Stimulated activated CD8-positive, alpha-beta memory T cell treated with anti-CD3 and anti-CD28 coated beads, Interleukin-4, amount 100 ng/mL, for 1 hour (primary cell): Measurements from ENCODE around the gene R3HDM4.

Experiments
- DNase-seq, 2 donors: peaks; one replicate each; pipeline ENCODE4 v3.0.0-alpha.2; 2020; ENCODE audit warnings: low read depth in 2 of 2, low spot score in 1 of 2

The R3HDM4 gene

GRCh38 chr19:932648-933552 is 19.9 kb upstream of the R3HDM4 start:
- DNase-seq: no peak

- DNase-seq: no peak
Measured at GRCh38 chr19:931860-932647, 19.0 kb upstream of the R3HDM4 start.

- DNase-seq: no peak
Measured at GRCh38 chr19:929891-930258, 16.9 kb upstream of the R3HDM4 start.

- no peak for DNase-seq
Measured at GRCh38 chr19:929203-929890, 16.3 kb upstream of the R3HDM4 start.

- DNase-seq: no peak
Measured at GRCh38 chr19:928471-929202, 15.6 kb upstream of the R3HDM4 start.

GRCh38 chr19:927780-928401 is 14.9 kb upstream of the R3HDM4 start:
- no peak for DNase-seq

- no peak for DNase-seq
Measured at GRCh38 chr19:927351-927779, 14.3 kb upstream of the R3HDM4 start.

- DNase-seq: no peak
Measured at GRCh38 chr19:926589-927350, 13.8 kb upstream of the R3HDM4 start.

GRCh38 chr19:926323-926588 is 13.2 kb upstream of the R3HDM4 start:
- no peak for DNase-seq

GRCh38 chr19:925526-926322 is 12.7 kb upstream of the R3HDM4 start, which contains the start of gene ARID3A:
Gene ARID3A, plus strand, starts transcription at chr19:926035. Its CDS starts 3,494 bp downstream, at chr19:929529.
- DNase-seq: peak in 1 of 2 donors; percentile 55

- peak in 1 of 2 donors; percentile 49 for DNase-seq
Measured at GRCh38 chr19:925087-925525, 12.1 kb upstream of the R3HDM4 start.

- no peak for DNase-seq
Measured at GRCh38 chr19:924553-925086, 11.6 kb upstream of the R3HDM4 start.

- DNase-seq: peak in 1 of 2 donors; percentile 47
Measured at GRCh38 chr19:920051-920864, 7.2 kb upstream of the R3HDM4 start.

GRCh38 chr19:919199-920050 is 6.4 kb upstream of the R3HDM4 start:
- no peak for DNase-seq

- no peak for DNase-seq
Measured at GRCh38 chr19:918481-919198, 5.6 kb upstream of the R3HDM4 start.

GRCh38 chr19:918152-918437 is 5.1 kb upstream of the R3HDM4 start:
- no peak for DNase-seq
